HG03045 (cell line): ENCODE results near the gene OR5H15.
"Not testable (repeated sequence)": the region's sequence is repeated elsewhere in the genome, so short reads cannot be mapped to it uniquely, and the experiment has no call there.

Experiments used
- ATAC-seq: cut with Tn5 transposase; IDR thresholded peaks from one replicate; pipeline ENCODE4 v1.9.1; 2021; ENCODE audit warnings: mild to moderate bottlenecking, moderate library complexity; ENCODE audit not compliant: unreplicated experiment

Gene OR5H15

GRCh38 chr3:98166396-98166795, at the start of gene OR5H15:
OR5H15 (plus strand) TSS chr3:98166696; CDS start chr3:98168700, 2,004 bp downstream.
- no peak for ATAC-seq

GRCh38 chr3:98130421-98130820, 36.1 kb upstream of the OR5H15 start, which contains the start of gene OR5H1:
OR5H1 (plus strand) TSS chr3:98130721; CDS start chr3:98132698, 1,977 bp downstream.
- ATAC-seq, result no peak

- no peak for ATAC-seq
These were observed 29.9 kb upstream of the OR5H15 start for GRCh38 chr3:98136631-98137030.

- ATAC-seq, result not testable (repeated sequence)
These were observed 28.5 kb upstream of the OR5H15 start for GRCh38 chr3:98137826-98138557.

- no peak for ATAC-seq
These were observed 26.0 kb upstream of the OR5H15 start for GRCh38 chr3:98140531-98140930.

- ATAC-seq, result no peak
These were observed 19.3 kb upstream of the OR5H15 start, which contains the start of gene OR5H14 for GRCh38 chr3:98147179-98147578. OR5H14 (plus strand) TSS chr3:98147479; CDS start chr3:98149386, 1,907 bp downstream.

GRCh38 chr3:98148751-98149150, 17.7 kb upstream of the OR5H15 start:
- no peak for ATAC-seq

- ATAC-seq, result not testable (repeated sequence)
These were observed 17.0 kb upstream of the OR5H15 start for GRCh38 chr3:98149456-98149855.

GRCh38 chr3:98151241-98151640, 15.3 kb upstream of the OR5H15 start:
- no peak for ATAC-seq

- ATAC-seq, result no peak
These were observed 4.6 kb downstream of the OR5H15 start for GRCh38 chr3:98171071-98171470.

GRCh38 chr3:98172621-98173020, 6.1 kb downstream of the OR5H15 start:
- ATAC-seq, result no peak

- ATAC-seq, result no peak
These were observed 13.9 kb downstream of the OR5H15 start for GRCh38 chr3:98180319-98180890.

GRCh38 chr3:98182196-98182595, 15.7 kb downstream of the OR5H15 start:
- ATAC-seq, result no peak

GRCh38 chr3:98185180-98185579, 18.7 kb downstream of the OR5H15 start:
- ATAC-seq, result no peak

- no peak for ATAC-seq
These were observed 22.0 kb downstream of the OR5H15 start for GRCh38 chr3:98188545-98188944.

GRCh38 chr3:98190911-98191310, 24.4 kb downstream of the OR5H15 start:
- ATAC-seq, result not testable (repeated sequence)

GRCh38 chr3:98196293-98196692, 29.8 kb downstream of the OR5H15 start:
- ATAC-seq, result not testable (repeated sequence)

- ATAC-seq, result no peak
These were observed 32.5 kb downstream of the OR5H15 start for GRCh38 chr3:98199020-98199419.

GRCh38 chr3:98209244-98209643, 42.7 kb downstream of the OR5H15 start:
- ATAC-seq, result no peak

- no peak for ATAC-seq
These were observed 46.8 kb downstream of the OR5H15 start for GRCh38 chr3:98213276-98213675.

- no peak for ATAC-seq
These were observed 48.6 kb downstream of the OR5H15 start for GRCh38 chr3:98215051-98215450.
